Stomach (tissue), 9 donors: ENCODE measurements around the gene TBC1D2. TPM values are rescaled to one million over a fixed set of nuclear protein-coding genes. Genes with fewer than 3 reads are reported as not detected.

Experiments used
- DNase-seq, 2 donors: peaks; one replicate each; pipeline versions ENCODE4 v3.0.0 to v3.0.0-alpha.2; 2013 to 2019
- H3K27ac ChIP-seq, 5 donors: fragments of 200-600 bp in 4 of 5; sonication (generic) in 4 of 5; one replicate each; pipeline ENCODE4 v1.5.1; 2013 to 2019; ENCODE audit warnings: mild to moderate bottlenecking in 1 of 5, moderate library complexity in 1 of 5
- H3K27me3 ChIP-seq, 3 donors: fragments of 200-600 bp; sonication (generic); one replicate each; pipeline ENCODE4 v1.5.1; 2017 to 2019; ENCODE audit warnings: mixed run types in 1 of 3
- H3K36me3 ChIP-seq, 4 donors: fragments of 200-600 bp; sonication (generic); 1 replicate in 3 of 4; 2 replicates in 1 of 4; pipeline ENCODE4 v1.5.1; 2016 to 2019
- H3K4me1 ChIP-seq, 4 donors: fragments of 200-600 bp; sonication (generic); one replicate each; pipeline ENCODE4 v1.5.1; 2016 to 2019
- H3K4me3 ChIP-seq, 4 donors: fragments of 200-600 bp; sonication (generic) in 3 of 4; one replicate each; pipeline ENCODE4 v1.5.1; 2016 to 2019; ENCODE audit warnings: mild to moderate bottlenecking in 1 of 4
- H3K9me3 ChIP-seq, 4 donors: fragments of 200-600 bp; sonication (generic); one replicate each; pipeline ENCODE4 v1.5.1; 2016 to 2019
- EP300 ChIP-seq: sonication (generic); formaldehyde crosslinking; IDR thresholded peaks from one replicate; pipeline ENCODE4 v1.6.1; 2017; ENCODE audit warnings: antibody characterized with exemption
- POLR2A ChIP-seq, 4 donors: fragments of 450-650 bp; IDR thresholded peaks; one replicate each; pipeline ENCODE4 v1.6.1; 2016; ENCODE audit warnings: antibody characterized with exemption in 4 of 4, control low read depth in 2 of 4, mild to moderate bottlenecking in 1 of 4, moderate library complexity in 1 of 4
- POLR2AphosphoS5 ChIP-seq, 3 donors: sonication (generic); formaldehyde crosslinking; IDR thresholded peaks; one replicate each; pipeline ENCODE4 v1.6.1; 2016; ENCODE audit warnings: antibody characterized with exemption in 3 of 3
- WGBS, 5 donors: extraction: QIAGEN DNeasy Blood & Tissue Kit in 3 of 5; methylation state at CpG; one replicate each; pipeline versions ENCODE4 v1.1.5 to v1.1.7; 2013 to 2018; 5-methylcytosine and 5-hydroxymethylcytosine counted together
- intact Hi-C: fragments of 100-400 bp; cut with DNase I; formaldehyde crosslinking; loops from one replicate; pipeline ENCODE4 v1.15.1; 2023; ENCODE audit warnings: low total_unique reads
- polyA plus RNA-seq, 3 donors: library from polyadenylated mRNA; stranded (reverse); fragments of 200-250 nt; gene quantifications; one replicate each; pipeline ENCODE4 v1.2.3, GENCODE V29; 2013
- total RNA-seq, 5 donors: library from RNA; depleted of rRNA; stranded (reverse); fragments of >200 nt; gene quantifications; one replicate each; pipeline versions ENCODE4 v1.1.0 to v1.2.3, GENCODE V29; 2014 to 2016
- TF ChIP-seq, protein P1 (sequence below), 7 experiments: fragments of 450-650 bp in 4 of 7; fragments of 200-600 bp in 3 of 7; sonication (generic) in 3 of 7; IDR thresholded peaks; one replicate each; pipeline ENCODE4 v1.5.1; 2016 to 2019; ENCODE audit warnings: antibody characterized with exemption in 7 of 7, control low read depth in 2 of 7, mild to moderate bottlenecking in 1 of 7
- donor health status: healthy with polysubstance abuse.
- donor health status: Bipolar disorder and iron deficiency.
- donor health status: healthy.

TBC1D2 gene
- total and polyA plus RNA-seq, 8 donors: 2.9 to 36.4 (median 15.9) TPM

DNA sequence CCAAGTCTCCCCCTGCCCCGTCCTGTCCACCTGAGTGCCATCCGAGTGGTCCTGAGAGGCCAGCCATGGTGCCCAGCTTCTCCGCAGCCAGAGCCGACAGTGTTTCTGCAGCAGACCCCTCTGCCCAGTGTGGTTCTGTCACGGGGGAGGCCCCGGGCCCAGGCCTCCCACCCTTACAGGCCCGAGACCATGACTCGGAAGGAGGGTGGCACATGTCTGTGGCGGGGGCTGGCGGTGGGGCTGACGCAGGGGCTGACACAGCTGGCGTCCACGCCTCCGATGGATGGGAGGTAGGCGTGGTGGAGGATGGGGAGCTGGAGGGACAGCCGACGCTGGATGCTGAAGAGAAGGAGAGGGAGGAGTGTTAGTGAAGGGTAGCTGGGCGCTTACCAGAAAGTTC is 35.0 kb upstream of the TBC1D2 start:
- Histone ChIP-seq H3K4me1 (no peaks in the 10 kb centered on the region), H3K36me3 (no peaks in the 10 kb centered on the region), H3K27me3 (peaks cover 0 to 13% (median 0%) of the 10 kb centered on the region in 3 donors), H3K4me3 (no peak overlapping the region), H3K27ac (no peak overlapping the region), H3K9me3 (no peaks in the 10 kb centered on the region)
- WGBS, 5 donors: 90 to 94% (median 93%) methylated on average over 13 to 18 of the region's 18 CpGs
- TF ChIP-seq, protein P1, sequence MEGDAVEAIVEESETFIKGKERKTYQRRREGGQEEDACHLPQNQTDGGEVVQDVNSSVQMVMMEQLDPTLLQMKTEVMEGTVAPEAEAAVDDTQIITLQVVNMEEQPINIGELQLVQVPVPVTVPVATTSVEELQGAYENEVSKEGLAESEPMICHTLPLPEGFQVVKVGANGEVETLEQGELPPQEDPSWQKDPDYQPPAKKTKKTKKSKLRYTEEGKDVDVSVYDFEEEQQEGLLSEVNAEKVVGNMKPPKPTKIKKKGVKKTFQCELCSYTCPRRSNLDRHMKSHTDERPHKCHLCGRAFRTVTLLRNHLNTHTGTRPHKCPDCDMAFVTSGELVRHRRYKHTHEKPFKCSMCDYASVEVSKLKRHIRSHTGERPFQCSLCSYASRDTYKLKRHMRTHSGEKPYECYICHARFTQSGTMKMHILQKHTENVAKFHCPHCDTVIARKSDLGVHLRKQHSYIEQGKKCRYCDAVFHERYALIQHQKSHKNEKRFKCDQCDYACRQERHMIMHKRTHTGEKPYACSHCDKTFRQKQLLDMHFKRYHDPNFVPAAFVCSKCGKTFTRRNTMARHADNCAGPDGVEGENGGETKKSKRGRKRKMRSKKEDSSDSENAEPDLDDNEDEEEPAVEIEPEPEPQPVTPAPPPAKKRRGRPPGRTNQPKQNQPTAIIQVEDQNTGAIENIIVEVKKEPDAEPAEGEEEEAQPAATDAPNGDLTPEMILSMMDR (IDR thresholded peaks at IDR 0.05): no peak
- TF ChIP-seq POLR2AphosphoS5 (IDR thresholded peaks at IDR 0.05): no peak
- TF ChIP-seq POLR2A (IDR thresholded peaks at IDR 0.05): no peak
- no peak for TF ChIP-seq EP300
- intact Hi-C loops: no loop called here
- no peak for DNase-seq

DNA sequence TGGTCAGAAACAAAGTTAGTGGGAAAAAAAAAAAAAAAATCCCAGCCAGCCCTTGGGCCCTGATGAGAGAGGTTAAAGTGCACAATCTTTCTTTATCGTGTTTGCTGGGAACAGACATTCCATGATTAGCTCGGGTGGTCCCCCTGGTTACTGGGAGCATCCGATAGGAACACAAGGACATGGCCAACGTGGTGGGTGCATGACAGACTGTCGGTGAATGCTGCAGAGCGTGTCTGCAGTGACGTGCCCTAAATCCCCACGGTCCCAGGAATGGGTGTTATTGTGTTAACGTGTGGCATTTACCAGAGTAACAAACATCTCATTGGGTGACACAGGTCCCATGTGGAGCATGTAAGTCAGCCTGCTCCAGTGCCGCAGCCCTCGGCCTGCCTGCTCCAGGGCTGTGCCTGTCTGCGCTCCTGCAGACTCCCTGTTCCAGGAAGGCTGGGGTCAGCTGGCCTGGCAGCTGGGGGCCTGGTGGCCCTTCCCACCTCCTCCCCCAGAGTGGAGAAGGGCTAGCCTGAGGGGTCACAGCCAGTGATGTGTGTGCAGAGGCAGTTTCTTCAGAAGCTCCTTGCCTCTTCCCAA is 34.3 kb upstream of the TBC1D2 start:
- Histone ChIP-seq H3K27me3 (peaks cover 0 to 14% (median 0%) of the 10 kb centered on the region in 3 donors), H3K27ac (no peak overlapping the region), H3K9me3 (no peaks in the 10 kb centered on the region), H3K4me3 (no peak overlapping the region), H3K36me3 (no peaks in the 10 kb centered on the region), H3K4me1 (no peaks in the 10 kb centered on the region)
- 71 to 77% (median 73%) methylated on average over 12 of the region's 12 CpGs for WGBS, 5 donors
- intact Hi-C loops: no loop called here
- DNase-seq: no peak
- TF ChIP-seq EP300: no peak
- no peak for TF ChIP-seq POLR2A (IDR thresholded peaks at IDR 0.05)
- no peak for TF ChIP-seq POLR2AphosphoS5 (IDR thresholded peaks at IDR 0.05)
- TF ChIP-seq, protein P1 (IDR thresholded peaks at IDR 0.05): no peak

DNA sequence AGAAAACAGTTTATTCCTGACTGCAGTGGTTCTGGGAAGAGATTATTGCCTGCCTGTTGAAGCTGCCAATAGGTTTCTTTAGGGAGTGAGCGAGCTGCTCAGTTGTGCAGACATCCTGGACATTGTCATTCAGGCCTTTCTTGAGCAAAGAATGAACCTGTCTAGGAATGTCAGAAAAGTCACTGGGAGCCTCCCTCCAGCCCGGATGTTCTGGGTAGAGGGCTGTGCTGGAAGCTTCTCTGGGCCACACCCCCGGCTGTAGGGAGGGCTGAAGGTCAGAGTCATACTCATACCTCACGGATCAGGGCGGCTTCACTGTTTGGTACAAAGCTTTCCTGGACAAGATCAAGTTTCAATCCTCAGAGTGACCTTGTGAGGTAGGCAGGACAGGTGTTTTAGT is 33.4 kb upstream of the TBC1D2 start:
- H3K27ac ChIP-seq: no peak overlapping the region
- H3K4me1 ChIP-seq: no peaks in the 10 kb centered on the region
- H3K9me3 ChIP-seq: no peaks in the 10 kb centered on the region
- intact Hi-C loops: no loop called here
- DNase-seq: peak in 1 of 2 donors; percentile 23
- peaks cover 0 to 21% (median 0%) of the 10 kb centered on the region in 3 donors for H3K27me3 ChIP-seq
- no peaks in the 10 kb centered on the region for H3K36me3 ChIP-seq
- WGBS, 5 donors: 53 to 71% (median 59%) methylated on average over 5 of the region's 5 CpGs
- no peak for TF ChIP-seq POLR2A (IDR thresholded peaks at IDR 0.05)
- no peak for TF ChIP-seq EP300
- TF ChIP-seq POLR2AphosphoS5 (IDR thresholded peaks at IDR 0.05): no peak
- TF ChIP-seq, protein P1 (IDR thresholded peaks at IDR 0.05): no peak
- H3K4me3 ChIP-seq: no peak overlapping the region

DNA sequence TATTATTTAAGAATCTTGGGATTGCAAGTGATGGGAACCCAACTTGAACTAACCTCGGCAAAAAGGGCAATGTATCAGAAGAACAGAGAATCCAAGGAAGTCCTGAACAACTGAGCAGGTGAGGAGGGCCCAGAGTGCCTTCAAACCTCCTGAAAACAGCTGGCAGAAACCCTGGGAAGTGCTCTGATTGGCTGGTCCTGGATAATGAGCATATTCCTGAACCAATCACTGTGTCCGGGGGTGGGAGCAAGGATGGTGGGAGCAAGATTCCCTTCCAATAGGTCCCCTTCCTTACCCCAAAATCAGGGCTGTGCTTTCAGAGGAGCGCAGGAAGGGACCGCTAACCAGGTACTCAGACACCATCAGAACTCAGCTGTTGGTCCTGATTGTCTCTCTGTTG is 31.9 kb upstream of the TBC1D2 start:
- WGBS, 5 donors: 90 to 97% (median 94%) methylated on average over 4 of the region's 4 CpGs

More for the DNA sequence above, 31.9 kb upstream of the TBC1D2 start:
- DNase-seq: no peak
- no peak for TF ChIP-seq POLR2A (IDR thresholded peaks at IDR 0.05)
- TF ChIP-seq, protein P1 (IDR thresholded peaks at IDR 0.05): no peak
- no peak for TF ChIP-seq POLR2AphosphoS5 (IDR thresholded peaks at IDR 0.05)
- no peak for TF ChIP-seq EP300
- Histone ChIP-seq H3K36me3 (no peaks in the 10 kb centered on the region), H3K4me3 (no peak overlapping the region), H3K27me3 (peaks cover 0 to 25% (median 0%) of the 10 kb centered on the region in 3 donors), H3K9me3 (no peaks in the 10 kb centered on the region), H3K27ac (no peak overlapping the region), H3K4me1 (no peaks in the 10 kb centered on the region)
- intact Hi-C loops: no loop called here
